HG03025 (cell line): ENCODE results near the gene RCC1.
A peak's percentile ranks its signal among the peaks of the same experiment; 100 is the strongest.
"Not testable (repeated sequence)": the region's sequence is repeated elsewhere in the genome, so short reads cannot be mapped to it uniquely, and the experiment has no call there.

ENCODE experiments used
- ATAC-seq: cut with Tn5 transposase; IDR thresholded peaks from one replicate; pipeline ENCODE4 v1.9.1; 2021; ENCODE audit warnings: mild to moderate bottlenecking, moderate library complexity; ENCODE audit not compliant: unreplicated experiment, low FRiP score

RCC1 gene

GRCh38 chr1:28541414-28542015 is 35.7 kb downstream of the RCC1 start:
- not testable (repeated sequence) for ATAC-seq

DNA sequence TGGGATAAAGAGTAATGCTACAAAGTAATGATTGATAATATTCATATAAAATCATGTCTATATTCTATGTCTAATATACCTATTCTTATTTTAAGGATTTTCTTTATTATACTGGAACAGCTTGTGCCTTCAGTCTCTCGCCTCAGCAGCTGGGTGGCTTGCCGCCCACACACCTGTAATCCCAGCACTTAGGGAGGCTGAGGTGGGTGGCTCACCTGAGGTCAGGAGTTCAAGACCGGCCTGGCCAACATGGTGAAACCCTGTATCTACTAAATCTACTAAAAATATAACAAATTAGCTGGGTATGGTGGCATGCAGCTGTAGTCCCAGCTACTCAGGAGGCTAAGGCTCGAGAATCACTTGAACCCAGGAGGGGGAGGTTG is 39.4 kb downstream of the RCC1 start:
- ATAC-seq: no peak

- ATAC-seq: no peak
Measured at GRCh38 chr1:28548318-28548717, 42.5 kb downstream of the RCC1 start.

DNA sequence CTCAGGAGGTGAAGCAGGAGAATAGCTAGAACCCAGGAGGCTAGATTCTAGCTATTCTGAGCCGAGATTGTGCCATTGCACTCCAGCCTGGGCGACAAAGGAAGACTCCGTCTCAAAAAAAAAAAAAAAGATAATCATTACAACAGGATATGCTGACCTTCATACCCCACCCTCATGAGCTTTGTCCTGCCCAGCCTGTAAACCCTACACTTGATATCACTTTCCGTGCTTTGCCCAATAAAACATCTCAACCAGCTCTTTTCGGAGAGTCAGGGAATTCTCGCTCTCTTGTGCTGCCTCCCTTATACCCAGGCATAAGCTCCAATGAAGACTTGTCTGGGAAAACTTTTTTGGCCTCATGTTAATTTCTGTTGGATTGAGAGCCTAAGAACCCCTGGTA is 45.5 kb downstream of the RCC1 start:
- ATAC-seq: no peak

GRCh38 chr1:28552758-28553663 is 47.2 kb downstream of the RCC1 start, which contains the start of gene TRNAU1AP:
TRNAU1AP (plus strand) TSS chr1:28553085; CDS start chr1:28553111, 26 bp downstream.
- peak; percentile 84 for ATAC-seq

DNA sequence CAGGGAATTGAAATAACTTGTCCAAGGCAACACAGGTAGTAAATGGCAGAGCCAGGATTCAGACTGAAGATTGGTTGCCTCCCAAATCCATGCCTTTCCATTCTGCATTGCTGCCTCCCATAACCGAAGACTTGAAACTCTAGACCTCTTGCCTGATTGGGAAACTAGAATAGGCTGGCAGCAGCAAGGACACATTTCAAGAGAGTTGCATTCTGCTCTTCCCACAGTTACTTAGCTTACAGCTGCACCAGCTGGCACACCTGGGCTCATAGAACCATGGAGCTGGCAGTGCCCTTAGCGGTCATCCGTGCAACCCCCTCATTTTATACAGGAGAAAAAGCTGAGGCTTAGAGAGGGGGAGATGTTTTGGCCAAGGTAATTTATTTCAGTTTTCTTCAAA is 55.0 kb downstream of the RCC1 start:
- ATAC-seq: no peak

DNA sequence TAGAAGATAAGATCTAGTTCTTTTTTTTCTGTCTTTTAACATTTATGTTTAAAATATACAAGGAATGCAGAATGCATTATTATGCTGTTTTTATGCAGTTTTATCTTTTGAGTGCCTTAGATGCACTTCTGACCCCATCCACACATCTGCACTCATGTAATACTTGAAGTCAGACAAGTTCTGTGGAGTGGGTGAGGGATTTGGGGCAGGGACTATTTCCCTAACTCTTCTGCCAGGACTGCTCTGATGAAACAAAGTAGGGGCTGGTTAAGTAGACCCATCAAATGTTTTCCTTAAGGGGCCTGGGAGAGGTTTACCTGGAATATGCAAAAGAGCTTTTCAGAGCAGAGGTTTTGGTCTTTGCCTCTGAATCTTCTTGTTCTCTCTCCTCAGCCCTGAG is 58.5 kb downstream of the RCC1 start:
- ATAC-seq: no peak

DNA sequence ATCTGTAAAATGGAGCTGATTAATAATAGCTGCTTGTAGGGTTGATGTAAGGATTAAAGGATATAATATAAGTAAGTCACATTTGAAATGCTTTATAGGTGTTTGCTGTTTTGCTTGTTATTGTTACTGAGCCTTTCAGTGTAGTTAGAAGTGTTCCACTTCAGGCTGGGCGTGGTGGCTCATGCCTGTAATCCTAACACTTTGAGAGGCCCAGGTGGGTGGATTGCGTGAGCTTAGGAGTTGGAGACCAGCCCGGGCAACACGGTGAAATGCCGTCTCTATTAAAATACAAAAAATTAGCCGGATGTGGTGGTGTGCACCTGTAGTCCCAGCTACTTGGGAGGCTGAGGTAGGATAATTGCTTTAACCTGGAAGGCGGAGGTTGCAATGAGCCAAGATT is 59.2 kb downstream of the RCC1 start:
- no peak for ATAC-seq

DNA sequence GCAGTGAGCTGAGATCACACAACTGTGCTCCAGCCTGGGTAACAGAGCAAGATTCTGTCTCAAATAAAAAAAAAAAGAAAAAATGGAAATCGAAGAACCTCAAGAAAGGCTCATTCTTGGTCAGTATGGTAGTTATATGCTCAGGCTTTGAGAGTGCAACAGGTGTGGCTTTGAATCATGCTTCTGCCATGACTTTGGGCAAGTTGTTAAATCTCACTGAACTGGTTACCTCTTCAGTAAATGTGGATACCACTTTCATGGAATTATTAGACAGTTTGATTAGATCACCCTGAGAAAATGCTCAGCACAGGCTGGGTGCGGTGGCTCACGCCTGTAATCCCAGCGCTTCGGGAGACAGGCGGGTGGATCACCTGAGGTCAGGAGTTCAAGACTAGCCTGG is 59.9 kb downstream of the RCC1 start:
- no peak for ATAC-seq

DNA sequence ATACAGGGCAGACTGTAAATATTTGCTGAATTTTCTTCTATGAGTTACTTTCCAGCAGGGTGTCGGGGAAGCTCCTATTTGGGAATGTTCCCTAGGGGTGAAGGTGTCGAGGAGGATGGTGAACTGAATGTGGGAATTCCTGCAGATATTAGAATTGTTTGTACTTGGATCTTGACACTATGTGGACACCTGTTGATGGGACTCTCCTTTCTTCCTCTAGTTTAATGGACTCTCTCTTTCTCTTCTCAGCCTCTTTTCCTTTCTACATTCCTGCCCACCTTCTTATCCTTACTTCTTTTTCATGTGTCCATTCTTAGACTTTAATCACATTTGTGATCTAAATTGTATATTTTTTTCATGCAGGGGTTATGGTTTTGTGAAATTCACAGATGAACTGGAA is 61.1 kb downstream of the RCC1 start:
- no peak for ATAC-seq

DNA sequence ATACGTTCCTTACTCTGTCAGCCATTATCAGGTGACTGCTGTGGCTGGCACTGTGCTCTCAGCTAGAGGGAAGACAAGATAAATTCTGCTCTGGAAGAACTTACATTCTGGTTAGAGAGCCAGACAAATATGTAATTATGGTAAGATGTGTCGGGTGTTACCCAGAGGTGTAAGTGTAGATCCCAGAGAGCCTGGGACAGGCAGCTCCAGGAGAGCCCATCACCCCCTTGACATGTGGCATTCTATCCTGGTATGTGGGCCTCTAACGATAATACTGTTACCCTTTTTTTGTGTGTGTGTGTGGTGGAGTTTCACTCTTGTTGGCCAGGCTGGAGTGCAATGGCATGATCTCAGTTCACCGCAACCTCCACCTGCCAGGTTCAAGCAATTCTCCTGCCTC is 66.1 kb downstream of the RCC1 start:
- no peak for ATAC-seq

- ATAC-seq: not testable (repeated sequence)
Measured at GRCh38 chr1:28572891-28573290, 67.0 kb downstream of the RCC1 start.

- ATAC-seq: no peak
Measured at GRCh38 chr1:28573564-28573963, 67.7 kb downstream of the RCC1 start.

DNA sequence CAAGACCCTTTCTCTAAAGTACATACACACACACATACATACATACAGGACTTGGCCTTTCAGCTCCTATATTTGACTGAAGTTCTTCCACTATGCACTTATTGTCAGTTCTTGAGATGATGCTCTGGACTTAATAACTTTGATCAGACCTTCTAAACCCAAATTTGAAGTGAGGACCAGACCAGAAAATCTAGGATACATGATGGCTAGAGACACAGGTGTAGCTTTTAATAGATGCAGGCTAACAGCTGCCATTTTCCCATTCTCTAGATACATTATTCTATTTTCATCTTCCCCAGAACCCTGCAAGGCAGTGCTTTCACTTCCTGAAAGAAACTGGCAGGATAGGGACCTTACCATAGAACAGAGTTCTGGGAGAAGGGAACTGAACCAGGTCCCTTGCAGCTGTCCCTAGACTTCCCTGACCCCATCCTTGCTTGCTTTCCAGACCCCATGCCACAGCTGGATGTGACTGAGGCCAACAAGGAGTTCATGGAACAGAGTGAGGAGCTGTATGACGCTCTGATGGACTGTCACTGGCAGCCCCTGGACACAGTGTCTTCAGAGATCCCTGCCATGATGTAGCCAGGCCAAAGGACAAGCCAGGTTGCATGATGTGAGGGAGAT is 71.3 kb downstream of the RCC1 start:
- no peak for ATAC-seq

GRCh38 chr1:28577738-28578536 is 72.1 kb downstream of the RCC1 start:
- no peak for ATAC-seq

- ATAC-seq: no peak
Measured at GRCh38 chr1:28578696-28579218, 72.9 kb downstream of the RCC1 start.

DNA sequence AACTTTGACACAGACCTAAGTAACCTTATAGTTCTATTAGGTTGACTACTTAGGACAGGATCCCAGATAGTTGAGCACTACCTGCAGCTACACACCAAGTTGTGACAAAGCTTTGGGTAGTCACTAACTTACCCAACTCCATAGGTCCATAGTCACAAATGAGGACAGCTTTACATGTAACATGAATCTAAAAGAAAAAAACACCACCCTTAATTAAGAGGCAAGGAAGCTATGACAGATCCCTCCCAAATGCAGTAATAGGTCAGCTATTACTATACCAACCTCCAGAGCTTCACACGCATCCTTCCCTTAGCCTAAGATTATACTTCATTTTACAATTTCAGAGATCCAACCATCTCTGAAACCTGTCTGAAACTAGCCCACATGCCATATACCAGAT is 73.6 kb downstream of the RCC1 start:
- no peak for ATAC-seq

GRCh38 chr1:28580722-28581530 is 75.1 kb downstream of the RCC1 start:
- ATAC-seq: peak; percentile 16

DNA sequence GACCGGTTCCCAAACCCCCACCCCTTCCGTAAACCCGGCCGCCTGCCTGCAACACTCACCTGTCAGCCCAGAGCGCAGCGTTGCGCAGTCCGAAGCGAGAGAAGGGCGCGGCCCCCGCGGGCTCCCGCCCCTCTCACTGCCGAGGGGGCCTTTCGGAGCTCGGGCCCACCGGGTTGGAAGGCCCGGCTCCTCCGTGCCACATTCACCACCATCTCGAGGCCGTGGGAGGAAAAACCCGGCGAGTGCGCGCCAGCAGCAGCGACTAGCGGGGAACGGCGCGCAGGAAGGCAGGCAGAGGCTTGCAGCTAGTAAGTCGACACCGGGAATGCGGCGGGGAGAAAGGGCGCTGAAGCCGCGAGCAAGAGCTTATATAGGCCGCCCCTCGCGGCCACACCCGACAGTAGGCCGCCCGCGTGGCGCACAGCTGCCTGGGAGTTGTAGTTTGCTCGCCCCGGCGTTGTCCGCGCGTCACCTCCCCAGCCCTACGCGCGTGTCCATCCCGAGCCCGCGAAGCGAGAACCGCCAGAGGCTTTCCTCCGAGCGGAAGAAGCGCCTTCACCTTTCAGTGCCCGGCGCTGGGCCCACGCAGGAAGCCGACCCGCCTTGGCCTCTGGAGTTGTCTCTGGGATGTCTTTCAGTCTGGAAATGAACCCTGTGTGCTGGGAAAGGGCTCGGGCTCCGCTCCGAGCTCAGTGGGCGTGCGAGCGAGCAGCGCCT is 75.8 kb downstream of the RCC1 start:
- ATAC-seq: peak; percentile 64
